ENCODE measurements around the gene GATA1.
"Not testable (repeated sequence)": the region's sequence is repeated elsewhere in the genome, so short reads cannot be mapped to it uniquely, and the experiment has no call there.

GATA1 gene

GRCh38 chrX:48806081-48806480 is 19.7 kb downstream of the GATA1 start:
- DNase-seq (ENCODE audit: extremely low read depth in 1 of 2, low read depth in 1 of 2): no peak

GRCh38 chrX:48813644-48814043 is 27.3 kb downstream of the GATA1 start:
- no peak for DNase-seq (ENCODE audit: extremely low read depth in 1 of 2, low read depth in 1 of 2)

- DNase-seq (ENCODE audit: extremely low read depth in 1 of 2, low read depth in 1 of 2): no peak
These were observed 28.3 kb downstream of the GATA1 start for GRCh38 chrX:48814722-48815121.

- DNase-seq (ENCODE audit: extremely low read depth in 1 of 2, low read depth in 1 of 2): no peak
These were observed 28.9 kb downstream of the GATA1 start for GRCh38 chrX:48815266-48815665.

- no peak for DNase-seq (ENCODE audit: extremely low read depth in 1 of 2, low read depth in 1 of 2)
These were observed 29.8 kb downstream of the GATA1 start for GRCh38 chrX:48816014-48816810.

- no peak for DNase-seq (ENCODE audit: extremely low read depth in 1 of 2, low read depth in 1 of 2)
These were observed 31.7 kb downstream of the GATA1 start for GRCh38 chrX:48818098-48818497.

- no peak for DNase-seq (ENCODE audit: extremely low read depth in 1 of 2, low read depth in 1 of 2)
These were observed 32.5 kb downstream of the GATA1 start for GRCh38 chrX:48818866-48819265.

- not testable (repeated sequence) for DNase-seq (ENCODE audit: extremely low read depth in 1 of 2, low read depth in 1 of 2)
These were observed 33.0 kb downstream of the GATA1 start for GRCh38 chrX:48819394-48819793.

- no peak for DNase-seq (ENCODE audit: extremely low read depth in 1 of 2, low read depth in 1 of 2)
These were observed 36.7 kb downstream of the GATA1 start for GRCh38 chrX:48823053-48823452.

- DNase-seq (ENCODE audit: extremely low read depth in 1 of 2, low read depth in 1 of 2): no peak
These were observed 37.7 kb downstream of the GATA1 start for GRCh38 chrX:48824066-48824465.

GRCh38 chrX:48826135-48826875 is 39.9 kb downstream of the GATA1 start, which contains the start of gene ERAS:
Gene ERAS (plus strand): TSS chrX:48826513. CDS start chrX:48829124, 2,611 bp downstream.
- DNase-seq (ENCODE audit: extremely low read depth in 1 of 2, low read depth in 1 of 2): no peak

GRCh38 chrX:48826876-48827653 is 40.7 kb downstream of the GATA1 start:
- DNase-seq (ENCODE audit: extremely low read depth in 1 of 2, low read depth in 1 of 2): no peak

- no peak for DNase-seq (ENCODE audit: extremely low read depth in 1 of 2, low read depth in 1 of 2)
These were observed 41.2 kb downstream of the GATA1 start for GRCh38 chrX:48827654-48827968.

- DNase-seq (ENCODE audit: extremely low read depth in 1 of 2, low read depth in 1 of 2): no peak
These were observed 42.8 kb downstream of the GATA1 start for GRCh38 chrX:48829016-48829735.

- no peak for DNase-seq (ENCODE audit: extremely low read depth in 1 of 2, low read depth in 1 of 2)
These were observed 44.9 kb downstream of the GATA1 start for GRCh38 chrX:48831136-48831908.

- DNase-seq (ENCODE audit: extremely low read depth in 1 of 2, low read depth in 1 of 2): no peak
These were observed 45.5 kb downstream of the GATA1 start for GRCh38 chrX:48831909-48832291.

GRCh38 chrX:48833542-48834138 is 47.2 kb downstream of the GATA1 start:
- DNase-seq (ENCODE audit: extremely low read depth in 1 of 2, low read depth in 1 of 2): no peak

GRCh38 chrX:48834383-48834709 is 48.0 kb downstream of the GATA1 start:
- DNase-seq (ENCODE audit: extremely low read depth in 1 of 2, low read depth in 1 of 2): no peak

GRCh38 chrX:48835524-48836329 is 49.3 kb downstream of the GATA1 start, which contains the start of gene PCSK1N:
Gene PCSK1N (minus strand): TSS chrX:48835610. CDS start chrX:48835532, 78 bp downstream.
- no peak for DNase-seq (ENCODE audit: extremely low read depth in 1 of 2, low read depth in 1 of 2)
